ENCODE results near the gene SH3BP1. TPM values are rescaled to one million over a fixed set of nuclear protein-coding genes. Genes with fewer than 3 reads are reported as not detected.
A peak's percentile ranks its signal among the peaks of the same experiment; 100 is the strongest.

The SH3BP1 gene
- total and polyA plus RNA-seq, 7 experiments from 2014 or later = 12.9 to 157 (median 80.4) TPM

- intact Hi-C loops (cut with micrococcal nuclease) = loop anchor here (1.0 to 5.0 kb wide), 3 partner anchors 11 to 120 kb away; partner anchors contain the start of gene NOL12 (in 1 of the 2)
- Histone ChIP-seq H3K9me3 (ENCODE audit: control insufficient read depth in 2 of 3, low read length in 3 of 3) (no peaks in the 10 kb centered on the region), H3K4me1 (ENCODE audit: control insufficient read depth in 2 of 2, insufficient read depth in 2 of 2, low read length in 2 of 2) (peaks cover 53 to 59% of the 10 kb centered on the region in 2 donors), H3K4me3 (ENCODE audit: low read length) (peak overlapping the region; percentile 43), H3K27ac (ENCODE audit: low read depth, low read length) (peak overlapping the region; percentile 79), H3K36me3 (ENCODE audit: control insufficient read depth in 2 of 3, insufficient read depth in 3 of 3, low read length in 3 of 3) (peaks cover 0 to 45% (median 0%) of the 10 kb centered on the region in 3 experiments), H3K27me3 (ENCODE audit: control insufficient read depth in 2 of 2, insufficient read depth in 2 of 2, low read length in 2 of 2) (no peaks in the 10 kb centered on the region)
- Mint-ChIP-seq H3K36me3 (peaks cover 0 to 8% (median 3%) of the 10 kb centered on the region in 5 donors), H3K27ac (peak overlapping the region; percentile 86 to 94 (median 91)), H3K27me3 (no peaks in the 10 kb centered on the region), H3K4me1 (peaks cover 32 to 73% (median 47%) of the 10 kb centered on the region in 7 donors), H3K9me3 (no peaks in the 10 kb centered on the region), H3K4me3 (peak overlapping the region; percentile 66 to 84 (median 77))
- DNase-seq = peak in 1 of 9 donors; percentile 34
- CTCF ChIA-PET = interaction anchor here (0.6 to 20.3 kb wide), 9 partner anchors 9 to 162 kb away, joined by 3 to 292 read pairs (median 4); partner anchors contain the start of genes GGA1, PDXP and SH3BP1
- POLR2A ChIA-PET = interaction anchor here (0.6 to 7.6 kb wide), 15 partner anchors 11 to 59 kb away, joined by 3 to 135 read pairs (median 5); partner anchors contain the start of genes GGA1, NOL12, PDXP and SH3BP1
- peak; percentile 8 for ATAC-seq
These were observed 12.3 kb upstream of the SH3BP1 start for GRCh38 chr22:37627121-37627520.

GRCh38 chr22:37627545-37627944 lies 11.9 kb upstream of the SH3BP1 start:
- H3K36me3 Mint-ChIP-seq = peaks cover 0 to 8% (median 3%) of the 10 kb centered on the region in 5 donors
- Histone ChIP-seq H3K4me1 (ENCODE audit: control insufficient read depth in 2 of 2, insufficient read depth in 2 of 2, low read length in 2 of 2) (peaks cover 57 to 59% of the 10 kb centered on the region in 2 donors), H3K36me3 (ENCODE audit: control insufficient read depth in 2 of 3, insufficient read depth in 3 of 3, low read length in 3 of 3) (peaks cover 0 to 49% (median 0%) of the 10 kb centered on the region in 3 experiments), H3K27ac (ENCODE audit: low read depth, low read length) (peak overlapping the region; percentile 79), H3K4me3 (ENCODE audit: low read length) (peak overlapping the region; percentile 43), H3K27me3 (ENCODE audit: control insufficient read depth in 2 of 2, insufficient read depth in 2 of 2, low read length in 2 of 2) (no peaks in the 10 kb centered on the region), H3K9me3 (ENCODE audit: control insufficient read depth in 2 of 3, low read length in 3 of 3) (no peaks in the 10 kb centered on the region)
- peak overlapping the region; percentile 86 to 94 (median 91) for H3K27ac Mint-ChIP-seq
- peak; percentile 77 for ATAC-seq
- H3K27me3 Mint-ChIP-seq = no peaks in the 10 kb centered on the region
- no peaks in the 10 kb centered on the region for H3K9me3 Mint-ChIP-seq
- H3K4me1 Mint-ChIP-seq = peaks cover 32 to 71% (median 47%) of the 10 kb centered on the region in 7 donors
- peak overlapping the region; percentile 66 to 84 (median 77) for H3K4me3 Mint-ChIP-seq
- ChIA-PET POLR2A (interaction anchor here (0.6 to 7.6 kb wide), 14 partner anchors 12 to 59 kb away, joined by 3 to 135 read pairs (median 6); partner anchors contain the start of genes GGA1, NOL12, PDXP and SH3BP1), CTCF (interaction anchor here (1.0 to 20.3 kb wide), 8 partner anchors 10 to 53 kb away, joined by 3 to 292 read pairs (median 5); partner anchors contain the start of genes GGA1, PDXP and SH3BP1)
- intact Hi-C loops (cut with micrococcal nuclease) = loop anchor here (1.0 to 5.0 kb wide), 3 partner anchors 11 to 120 kb away; partner anchors contain the start of gene NOL12 (in 1 of the 2)
- peak in 8 of 9 donors; percentile 38 to 73 (median 67) for DNase-seq

- CTCF ChIA-PET = interaction anchor here (0.8 to 20.3 kb wide), 4 partner anchors 11 to 1073 kb away, joined by 3 to 292 read pairs (median 10); partner anchors contain the start of genes GGA1 and SH3BP1
- no peak for ATAC-seq
- POLR2A ChIA-PET = interaction anchor here (1.1 to 7.6 kb wide), 5 partner anchors 11 to 57 kb away, joined by 3 to 135 read pairs (median 15); partner anchors contain the start of genes GGA1, NOL12, PDXP and SH3BP1
- Histone ChIP-seq H3K36me3 (ENCODE audit: control insufficient read depth in 2 of 3, insufficient read depth in 3 of 3, low read length in 3 of 3) (peaks cover 0 to 47% (median 0%) of the 10 kb centered on the region in 3 experiments), H3K9me3 (ENCODE audit: control insufficient read depth in 2 of 3, low read length in 3 of 3) (no peaks in the 10 kb centered on the region), H3K27me3 (ENCODE audit: control insufficient read depth in 2 of 2, insufficient read depth in 2 of 2, low read length in 2 of 2) (no peaks in the 10 kb centered on the region), H3K4me1 (ENCODE audit: control insufficient read depth in 2 of 2, insufficient read depth in 2 of 2, low read length in 2 of 2) (peaks cover 62 to 67% of the 10 kb centered on the region in 2 donors), H3K4me3 (ENCODE audit: low read length) (no peak overlapping the region), H3K27ac (ENCODE audit: low read depth, low read length) (peak overlapping the region; percentile 79)
- Mint-ChIP-seq H3K27ac (peak overlapping the region; percentile 63 to 95 (median 91)), H3K36me3 (peaks cover 0 to 7% (median 0%) of the 10 kb centered on the region in 5 donors), H3K27me3 (no peaks in the 10 kb centered on the region), H3K4me3 (peak overlapping the region in 3 of 10 donors; percentile 23 to 80 (median 77)), H3K4me1 (peaks cover 36 to 71% (median 47%) of the 10 kb centered on the region in 7 donors), H3K9me3 (no peaks in the 10 kb centered on the region)
- intact Hi-C loops (cut with micrococcal nuclease) = loop anchor here in 1 of 2 donors (5.0 kb wide), 1 partner anchor 118 kb away; no protein-coding TSS in a partner anchor
- no peak for DNase-seq
These were observed 10.6 kb upstream of the SH3BP1 start for GRCh38 chr22:37628830-37629229.

- Mint-ChIP-seq H3K27me3 (no peaks in the 10 kb centered on the region), H3K4me3 (no peak overlapping the region), H3K36me3 (peaks cover 0 to 4% (median 0%) of the 10 kb centered on the region in 5 donors), H3K9me3 (no peaks in the 10 kb centered on the region), H3K27ac (peak overlapping the region in 5 of 9 donors; percentile 32 to 65 (median 41)), H3K4me1 (peaks cover 38 to 73% (median 53%) of the 10 kb centered on the region in 7 donors)
- Histone ChIP-seq H3K27ac (ENCODE audit: low read depth, low read length) (no peak overlapping the region), H3K4me1 (ENCODE audit: control insufficient read depth in 2 of 2, insufficient read depth in 2 of 2, low read length in 2 of 2) (peaks cover 63 to 69% of the 10 kb centered on the region in 2 donors), H3K36me3 (ENCODE audit: control insufficient read depth in 2 of 3, insufficient read depth in 3 of 3, low read length in 3 of 3) (peaks cover 0 to 41% (median 0%) of the 10 kb centered on the region in 3 experiments), H3K4me3 (ENCODE audit: low read length) (no peak overlapping the region), H3K9me3 (ENCODE audit: control insufficient read depth in 2 of 3, low read length in 3 of 3) (no peaks in the 10 kb centered on the region), H3K27me3 (ENCODE audit: control insufficient read depth in 2 of 2, insufficient read depth in 2 of 2, low read length in 2 of 2) (no peaks in the 10 kb centered on the region)
- ChIA-PET CTCF (interaction anchor here (1.3 to 20.3 kb wide), 5 partner anchors 7 to 51 kb away, joined by 3 to 292 read pairs (median 6); partner anchors contain the start of genes LGALS1, NOL12, PDXP and SH3BP1), POLR2A (interaction anchor here (1.1 to 4.6 kb wide), 3 partner anchors 13 to 48 kb away, joined by 3 to 39 read pairs (median 15); partner anchors contain the start of genes GGA1 and SH3BP1)
- no peak for DNase-seq
- intact Hi-C loops (cut with micrococcal nuclease) = loop anchor here in 1 of 2 donors (5.0 kb wide), 1 partner anchor 117 kb away; no protein-coding TSS in a partner anchor
- no peak for ATAC-seq
These were observed 9.5 kb upstream of the SH3BP1 start for GRCh38 chr22:37629928-37630327.

- Mint-ChIP-seq H3K4me1 (peaks cover 38 to 71% (median 55%) of the 10 kb centered on the region in 7 donors), H3K9me3 (no peaks in the 10 kb centered on the region), H3K27ac (peak overlapping the region in 6 of 9 donors; percentile 5 to 93 (median 66)), H3K4me3 (no peak overlapping the region), H3K36me3 (no peaks in the 10 kb centered on the region), H3K27me3 (no peaks in the 10 kb centered on the region)
- peaks cover 57 to 69% of the 10 kb centered on the region in 2 donors for H3K4me1 ChIP-seq (ENCODE audit: control insufficient read depth in 2 of 2, insufficient read depth in 2 of 2, low read length in 2 of 2)
- ChIA-PET POLR2A (interaction anchor here (3.3 to 5.0 kb wide), 3 partner anchors 12 to 46 kb away, joined by 15 to 39 read pairs (median 34); partner anchors contain the start of genes GGA1, LGALS1 and SH3BP1), CTCF (interaction anchor here (0.6 to 20.3 kb wide), 8 partner anchors 8 to 83 kb away, joined by 3 to 292 read pairs (median 5); partner anchors contain the start of genes LGALS1, NOL12, PDXP and SH3BP1)
- DNase-seq (no peak), ATAC-seq (no peak)
- H3K9me3 ChIP-seq (ENCODE audit: control insufficient read depth in 2 of 3, low read length in 3 of 3) = no peaks in the 10 kb centered on the region
- H3K36me3 ChIP-seq (ENCODE audit: control insufficient read depth in 2 of 3, insufficient read depth in 3 of 3, low read length in 3 of 3) = peaks cover 0 to 38% (median 0%) of the 10 kb centered on the region in 3 experiments
- H3K27me3 ChIP-seq (ENCODE audit: control insufficient read depth in 2 of 2, insufficient read depth in 2 of 2, low read length in 2 of 2) = no peaks in the 10 kb centered on the region
- H3K27ac ChIP-seq (ENCODE audit: low read depth, low read length) = no peak overlapping the region
- intact Hi-C loops (cut with micrococcal nuclease) = no loop called here
- no peak overlapping the region for H3K4me3 ChIP-seq (ENCODE audit: low read length)
These were observed 8.5 kb upstream of the SH3BP1 start for GRCh38 chr22:37630839-37631435.
